Omental fat pad (tissue), 4 donors: ENCODE data around the gene KDM7A. TPM values are rescaled to one million over a fixed set of nuclear protein-coding genes. Genes with fewer than 3 reads are reported as not detected.

Experiments used
- ATAC-seq: fragments of 150-250 bp; one replicate; pipeline ENCODE4 v1.9.1; 2016; ENCODE audit warnings: mild to moderate bottlenecking, moderate library complexity; ENCODE audit not compliant: low FRiP score
- DNase-seq: peaks from one replicate; pipeline ENCODE4 v3.0.0-alpha.2; 2019; ENCODE audit warnings: low spot score
- CTCF ChIP-seq, 3 donors: fragments of 450-650 bp; IDR thresholded peaks; one replicate each; pipeline ENCODE4 v1.5.1; 2016 to 2017; ENCODE audit warnings: antibody characterized with exemption in 3 of 3, mild to moderate bottlenecking in 3 of 3, moderate library complexity in 2 of 3
- total RNA-seq, 4 donors: library from RNA; depleted of rRNA; stranded (reverse); fragments of >200 nt; gene quantifications; one replicate each; pipeline ENCODE4 v1.1.0, GENCODE V29; 2016

Gene KDM7A
- total RNA-seq, 4 donors from 2014 or later, result 16.8 to 33.7 (median 19.2) TPM

DNA sequence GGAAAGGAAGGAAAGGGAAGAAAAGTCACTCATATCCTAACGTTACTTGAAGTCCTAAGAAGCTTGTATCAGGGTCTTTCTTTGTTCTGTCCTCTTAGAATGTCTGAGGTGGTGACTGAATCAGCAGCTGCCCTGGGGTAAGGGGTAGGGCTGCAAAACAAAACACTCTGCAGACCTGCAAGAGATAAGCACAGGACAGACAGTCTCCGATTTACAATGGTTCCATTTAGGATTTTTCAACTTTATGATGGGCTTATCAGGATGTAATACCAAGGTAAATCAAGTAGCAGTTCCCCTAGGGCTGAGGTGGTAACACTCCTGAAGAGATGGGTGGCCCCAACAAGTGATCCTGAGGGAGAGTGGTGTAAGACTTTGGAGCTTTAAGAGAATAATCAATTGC is 16.5 kb downstream of the KDM7A start:
- no peak for ATAC-seq
- no peak for TF ChIP-seq CTCF (IDR thresholded peaks at IDR 0.05)
- no peak for DNase-seq

GRCh38 chr7:140159497-140159896 is 17.3 kb downstream of the KDM7A start:
- DNase-seq (no peak), ATAC-seq (no peak)
- TF ChIP-seq CTCF (IDR thresholded peaks at IDR 0.05), result no peak

GRCh38 chr7:140156460-140157080 is 20.2 kb downstream of the KDM7A start:
- no peak for TF ChIP-seq CTCF (IDR thresholded peaks at IDR 0.05)
- ATAC-seq (no peak), DNase-seq (no peak)

GRCh38 chr7:140155428-140155827 is 21.4 kb downstream of the KDM7A start:
- TF ChIP-seq CTCF (IDR thresholded peaks at IDR 0.05), result no peak
- no peak for DNase-seq
- ATAC-seq, result no peak

DNA sequence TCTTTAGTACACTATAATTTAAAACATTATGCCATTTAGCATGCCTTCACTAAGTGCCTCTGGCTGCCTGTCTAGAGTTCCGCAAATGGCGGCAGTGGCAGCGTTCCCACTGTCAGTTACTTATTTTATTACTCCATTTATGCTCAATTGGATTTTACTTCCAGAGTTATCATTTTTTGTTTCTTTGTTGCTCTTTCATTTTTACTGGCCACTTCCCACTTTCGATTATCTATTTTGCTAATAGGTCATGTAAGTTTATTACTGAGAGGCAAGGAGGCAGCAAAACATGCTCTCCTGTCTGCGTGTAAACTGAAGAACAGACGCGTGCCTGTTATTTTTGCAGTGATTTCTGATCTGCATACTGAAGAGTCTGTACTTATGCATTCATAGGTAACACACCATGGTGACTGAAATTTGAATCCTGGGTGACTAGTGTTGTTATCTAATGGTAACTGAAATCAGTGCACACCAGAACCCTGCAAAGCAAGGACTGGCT is 23.1 kb downstream of the KDM7A start:
- no peak for TF ChIP-seq CTCF (IDR thresholded peaks at IDR 0.05)
- ATAC-seq, result no peak

GRCh38 chr7:140146574-140146973 is 30.2 kb downstream of the KDM7A start:
- ATAC-seq (no peak), DNase-seq (no peak)
- TF ChIP-seq CTCF (IDR thresholded peaks at IDR 0.05), result no peak

More for the DNA sequence above, 23.1 kb downstream of the KDM7A start:
- no peak for DNase-seq

GRCh38 chr7:140145709-140146108 is 31.1 kb downstream of the KDM7A start:
- TF ChIP-seq CTCF (IDR thresholded peaks at IDR 0.05), result no peak
- no peak for ATAC-seq

More at GRCh38 chr7:140145709-140146108, 31.1 kb downstream of the KDM7A start:
- DNase-seq, result no peak
